ENCODE results near the gene XKRX. TPM values are rescaled to one million over a fixed set of nuclear protein-coding genes. Genes with fewer than 3 reads are reported as not detected.

Gene XKRX
- total and polyA plus RNA-seq, 2 donors (not counting 1 experiment from before 2014, with no cell fraction given) = 4.6 to 5.4 TPM

DNA sequence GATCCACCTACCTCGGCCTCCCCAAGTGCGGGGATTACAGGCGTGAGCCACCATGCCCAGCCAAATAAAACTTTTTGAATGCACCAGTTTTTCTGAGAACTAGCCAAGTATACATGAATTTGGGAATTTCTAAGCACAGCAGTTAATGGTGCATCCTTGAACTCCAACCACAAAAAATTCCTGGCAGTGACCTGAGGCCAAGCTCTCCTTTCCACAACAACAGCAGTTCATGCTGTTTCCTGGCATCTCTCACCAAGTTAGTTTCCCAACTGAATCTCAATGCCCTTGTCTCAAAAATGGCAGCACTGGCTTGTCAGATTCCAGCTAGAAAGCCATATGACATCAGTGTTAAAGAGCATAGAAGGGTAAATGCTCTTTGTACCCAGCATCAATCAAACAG lies 15.9 kb upstream of the XKRX start:
- no peaks in the 10 kb centered on the region for H3K79me2 ChIP-seq (ENCODE audit: control insufficient read depth, insufficient read depth, low read length)
- no peaks in the 10 kb centered on the region for H3K36me3 ChIP-seq (replicated peaks in 1 of 2; ENCODE audit: control extremely low read depth in 1 of 2, control insufficient read depth in 1 of 2, extremely low read depth in 1 of 2, insufficient read depth in 2 of 2, low read length in 1 of 2)
- WGBS (ENCODE audit: insufficient coverage) = 97% methylated on average over 3 of the region's 3 CpGs
- H4K20me1 ChIP-seq (ENCODE audit: control insufficient read depth, insufficient read depth, low read length, poor library complexity, severe bottlenecking) = no peaks in the 10 kb centered on the region
- H3K4me2 ChIP-seq (replicated peaks; ENCODE audit: low read depth, low read length, poor library complexity, severe bottlenecking) = no peak overlapping the region
- TF ChIP-seq EZH2 (IDR thresholded peaks at IDR 0.05; ENCODE audit: borderline replicate concordance, insufficient read depth, low read depth, low read length, poor library complexity, severe bottlenecking) = no peak
- TF ChIP-seq, protein P1, sequence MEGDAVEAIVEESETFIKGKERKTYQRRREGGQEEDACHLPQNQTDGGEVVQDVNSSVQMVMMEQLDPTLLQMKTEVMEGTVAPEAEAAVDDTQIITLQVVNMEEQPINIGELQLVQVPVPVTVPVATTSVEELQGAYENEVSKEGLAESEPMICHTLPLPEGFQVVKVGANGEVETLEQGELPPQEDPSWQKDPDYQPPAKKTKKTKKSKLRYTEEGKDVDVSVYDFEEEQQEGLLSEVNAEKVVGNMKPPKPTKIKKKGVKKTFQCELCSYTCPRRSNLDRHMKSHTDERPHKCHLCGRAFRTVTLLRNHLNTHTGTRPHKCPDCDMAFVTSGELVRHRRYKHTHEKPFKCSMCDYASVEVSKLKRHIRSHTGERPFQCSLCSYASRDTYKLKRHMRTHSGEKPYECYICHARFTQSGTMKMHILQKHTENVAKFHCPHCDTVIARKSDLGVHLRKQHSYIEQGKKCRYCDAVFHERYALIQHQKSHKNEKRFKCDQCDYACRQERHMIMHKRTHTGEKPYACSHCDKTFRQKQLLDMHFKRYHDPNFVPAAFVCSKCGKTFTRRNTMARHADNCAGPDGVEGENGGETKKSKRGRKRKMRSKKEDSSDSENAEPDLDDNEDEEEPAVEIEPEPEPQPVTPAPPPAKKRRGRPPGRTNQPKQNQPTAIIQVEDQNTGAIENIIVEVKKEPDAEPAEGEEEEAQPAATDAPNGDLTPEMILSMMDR (IDR thresholded peaks at IDR 0.05) = no peak
- H3K4me3 ChIP-seq (ENCODE audit: control extremely low read depth in 1 of 5, extremely low read depth in 1 of 5, insufficient read depth in 1 of 5, low read depth in 2 of 5, low read length in 4 of 5) = no peak overlapping the region
- CTCF ChIA-PET = no interaction called here
- H3K4me1 ChIP-seq (ENCODE audit: control insufficient read depth in 2 of 2, insufficient read depth in 2 of 2, low read length in 2 of 2) = no peaks in the 10 kb centered on the region
- no peak for ATAC-seq (ENCODE audit: low read depth)
- POLR2A ChIA-PET = no interaction called here
- no peak overlapping the region for H3K9ac ChIP-seq (ENCODE audit: low read length)
- Mint-ChIP-seq H3K4me3 (no peak overlapping the region), H3K27ac (no peak overlapping the region), H3K27me3 (no peaks in the 10 kb centered on the region), H3K4me1 (no peaks in the 10 kb centered on the region), H3K9me3 (ENCODE audit: insufficient read depth) (no peaks in the 10 kb centered on the region)
- DNase-seq = no peak
- H3K9me3 ChIP-seq (ENCODE audit: control extremely low read depth in 1 of 3, control insufficient read depth in 2 of 3, insufficient read depth in 1 of 3, low read length in 2 of 3) = no peaks in the 10 kb centered on the region
- H3K27me3 ChIP-seq (replicated peaks in 1 of 4; ENCODE audit: control extremely low read depth in 1 of 4, control insufficient read depth in 3 of 4, insufficient read depth in 4 of 4, low read length in 3 of 4) = no peaks in the 10 kb centered on the region
- no peak overlapping the region for H2AFZ ChIP-seq (ENCODE audit: insufficient read depth, low read depth, low read length, poor library complexity, severe bottlenecking)
- intact Hi-C loops (cut with micrococcal nuclease) = no loop called here
- no peak overlapping the region for H3K27ac ChIP-seq (ENCODE audit: low read length in 2 of 2)

GRCh38 chrX:100939333-100939732 lies 10.6 kb upstream of the XKRX start:
- ATAC-seq (ENCODE audit: low read depth) = no peak
- no peaks in the 10 kb centered on the region for H4K20me1 ChIP-seq (ENCODE audit: control insufficient read depth, insufficient read depth, low read length, poor library complexity, severe bottlenecking)
- no peak overlapping the region for H2AFZ ChIP-seq (ENCODE audit: insufficient read depth, low read depth, low read length, poor library complexity, severe bottlenecking)
- H3K9me3 ChIP-seq (ENCODE audit: control extremely low read depth in 1 of 3, control insufficient read depth in 2 of 3, insufficient read depth in 1 of 3, low read length in 2 of 3) = peaks cover 0 to 10% (median 0%) of the 10 kb centered on the region in 3 donors
- intact Hi-C loops (cut with micrococcal nuclease) = no loop called here
- no peak for TF ChIP-seq EZH2 (IDR thresholded peaks at IDR 0.05; ENCODE audit: borderline replicate concordance, insufficient read depth, low read depth, low read length, poor library complexity, severe bottlenecking)
- TF ChIP-seq, protein P1 (IDR thresholded peaks at IDR 0.05) = no peak
- no peak for DNase-seq
- ChIA-PET POLR2A (no interaction called here), CTCF (no interaction called here)
- no peaks in the 10 kb centered on the region for H3K79me2 ChIP-seq (ENCODE audit: control insufficient read depth, insufficient read depth, low read length)
- Mint-ChIP-seq H3K9me3 (ENCODE audit: insufficient read depth) (no peaks in the 10 kb centered on the region), H3K27ac (no peak overlapping the region), H3K27me3 (no peaks in the 10 kb centered on the region), H3K4me1 (no peaks in the 10 kb centered on the region), H3K4me3 (no peak overlapping the region)
- no peak overlapping the region for H3K4me3 ChIP-seq (ENCODE audit: control extremely low read depth in 1 of 5, extremely low read depth in 1 of 5, insufficient read depth in 1 of 5, low read depth in 2 of 5, low read length in 4 of 5)
- no CpG with 5 or more reads among the region's 4 CpGs for WGBS (ENCODE audit: insufficient coverage)
- no peaks in the 10 kb centered on the region for H3K36me3 ChIP-seq (replicated peaks in 1 of 2; ENCODE audit: control extremely low read depth in 1 of 2, control insufficient read depth in 1 of 2, extremely low read depth in 1 of 2, insufficient read depth in 2 of 2, low read length in 1 of 2)
- no peaks in the 10 kb centered on the region for H3K27me3 ChIP-seq (replicated peaks in 1 of 4; ENCODE audit: control extremely low read depth in 1 of 4, control insufficient read depth in 3 of 4, insufficient read depth in 4 of 4, low read length in 3 of 4)
- H3K4me2 ChIP-seq (replicated peaks; ENCODE audit: low read depth, low read length, poor library complexity, severe bottlenecking) = no peak overlapping the region
- no peak overlapping the region for H3K9ac ChIP-seq (ENCODE audit: low read length)
- no peak overlapping the region for H3K27ac ChIP-seq (ENCODE audit: low read length in 2 of 2)
- H3K4me1 ChIP-seq (ENCODE audit: control insufficient read depth in 2 of 2, insufficient read depth in 2 of 2, low read length in 2 of 2) = no peaks in the 10 kb centered on the region
